Adipose tissue (tissue), 3 donors: ENCODE results near the gene ARHGAP26. TPM values are rescaled to one million over a fixed set of nuclear protein-coding genes. Genes with fewer than 3 reads are reported as not detected.

Experiments used
- H3K27ac ChIP-seq: one replicate; pipeline ENCODE4 v1.5.1; 2013; ENCODE audit warnings: low read depth, low read length
- WGBS, 3 donors: extraction: QIAGEN DNeasy Blood & Tissue Kit; methylation state at CpG; one replicate each; pipeline ENCODE4 v1.1.7; 2013; 5-methylcytosine and 5-hydroxymethylcytosine counted together
- polyA plus RNA-seq, 3 donors: library from polyadenylated mRNA; stranded (reverse); fragments of 200-250 nt; gene quantifications; one replicate each; pipeline ENCODE4 v1.2.3, GENCODE V29; 2013
- donor health status: healthy with polysubstance abuse.
- donor health status: Bipolar disorder and iron deficiency.
- donor health status: healthy.

Gene ARHGAP26
- polyA plus RNA-seq, 3 donors = 2.3 to 8.3 (median 6.5) TPM

- WGBS, 3 donors = 84 to 87% (median 86%) methylated on average over 4 of the region's 4 CpGs
- H3K27ac ChIP-seq = no peak overlapping the region
Measured at GRCh38 chr5:142801495-142801871, 31.3 kb downstream of the ARHGAP26 start.

- WGBS, 3 donors = 39 to 89% (median 44%) methylated on average over 11 of the region's 11 CpGs
- H3K27ac ChIP-seq = peak overlapping the region; percentile 19
Measured at GRCh38 chr5:142803428-142804125, 33.4 kb downstream of the ARHGAP26 start.

- WGBS, 3 donors = 97 to 99% (median 99%) methylated on average over 3 of the region's 3 CpGs
- no peak overlapping the region for H3K27ac ChIP-seq
Measured at GRCh38 chr5:142805339-142805738, 35.2 kb downstream of the ARHGAP26 start.

- WGBS, 3 donors = 49 to 82% (median 80%) methylated on average over 2 of the region's 2 CpGs
- H3K27ac ChIP-seq = no peak overlapping the region
Measured at GRCh38 chr5:142806841-142807267, 36.7 kb downstream of the ARHGAP26 start.

DNA sequence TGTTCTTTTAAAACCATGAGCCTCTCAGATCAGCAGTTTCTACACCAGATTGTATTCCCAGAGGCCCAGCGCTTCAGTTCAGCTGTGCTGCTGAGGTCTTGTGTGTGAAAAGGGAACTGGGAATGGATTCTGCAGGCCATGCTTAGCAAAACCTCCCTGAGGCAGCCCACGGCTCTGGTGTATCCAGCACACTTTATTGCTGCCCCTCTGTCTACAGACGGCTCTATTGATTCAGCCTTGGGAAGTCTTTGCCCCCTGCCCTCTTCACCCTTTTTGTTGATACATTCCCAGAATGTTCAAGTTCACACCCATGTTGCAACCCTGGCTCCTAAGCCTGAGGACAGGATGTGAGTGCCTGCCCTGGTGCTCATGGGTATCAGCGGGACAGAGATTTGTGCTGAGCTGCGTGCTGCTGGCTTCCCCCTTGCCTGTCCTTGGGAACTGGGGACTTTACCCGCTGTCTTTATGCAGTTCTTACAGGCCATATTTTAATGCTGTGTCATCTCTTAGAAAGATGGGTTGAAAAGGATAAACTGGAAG lies 37.3 kb downstream of the ARHGAP26 start:
- 61 to 77% (median 61%) methylated on average over 6 of the region's 6 CpGs for WGBS, 3 donors
- no peak overlapping the region for H3K27ac ChIP-seq

DNA sequence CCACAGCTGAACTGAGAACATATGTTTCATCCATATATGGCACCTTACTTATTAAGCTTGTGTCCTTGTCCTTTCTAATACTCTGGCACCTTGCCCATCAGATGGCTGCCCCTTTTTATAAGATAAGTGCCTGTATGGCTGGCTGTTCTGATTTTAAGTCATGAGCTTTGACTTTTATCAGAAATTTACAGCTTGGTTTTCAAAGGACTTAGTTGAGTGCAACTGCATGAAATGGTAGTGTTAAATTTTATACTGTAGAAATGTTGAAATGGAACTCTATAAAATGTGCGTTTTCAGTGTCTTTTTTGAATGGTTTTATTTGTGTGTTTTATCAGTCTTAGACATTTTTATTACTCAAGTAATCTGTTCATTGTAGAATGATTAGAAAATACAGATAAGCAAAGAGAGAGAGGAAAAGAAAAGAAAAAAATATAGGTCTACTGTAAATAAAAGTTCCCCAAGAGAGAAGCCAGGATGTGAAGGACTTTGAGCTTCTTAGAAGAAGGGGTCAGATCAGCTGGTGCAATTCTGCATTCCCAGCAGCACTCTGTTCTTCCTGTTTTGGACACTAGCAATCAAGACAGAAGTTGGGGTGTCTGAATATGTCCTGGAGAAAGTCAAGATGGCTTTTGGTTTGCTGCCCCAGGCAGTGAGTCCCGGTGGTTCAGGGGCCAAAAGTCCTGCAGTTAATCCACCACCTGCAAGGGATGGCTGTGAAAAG lies 38.9 kb downstream of the ARHGAP26 start:
- H3K27ac ChIP-seq = no peak overlapping the region
- 52 to 82% (median 70%) methylated on average over 2 of the region's 2 CpGs for WGBS, 3 donors

DNA sequence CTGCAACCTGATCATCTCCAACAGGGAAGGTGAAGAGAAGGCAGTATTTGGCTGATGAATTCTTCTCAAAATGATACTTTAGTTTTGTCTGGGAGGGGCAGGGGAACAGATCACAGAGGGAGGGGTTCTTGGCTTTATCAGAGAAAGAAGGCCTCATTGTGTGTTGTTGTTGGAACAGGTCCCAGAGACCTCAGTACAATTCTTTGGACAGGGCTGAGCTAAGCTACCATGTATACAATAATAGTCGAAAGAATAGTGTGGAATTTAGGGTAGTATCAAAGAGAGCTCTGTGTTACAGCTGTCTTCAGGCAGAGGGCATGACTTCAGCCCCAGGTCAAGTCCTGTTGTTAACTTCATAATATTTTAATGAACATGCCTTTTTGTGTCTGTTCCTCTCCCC lies 39.9 kb downstream of the ARHGAP26 start:
- H3K27ac ChIP-seq = no peak overlapping the region
- 57 to 77% (median 65%) methylated on average over 1 of the region's 1 CpG for WGBS, 3 donors

DNA sequence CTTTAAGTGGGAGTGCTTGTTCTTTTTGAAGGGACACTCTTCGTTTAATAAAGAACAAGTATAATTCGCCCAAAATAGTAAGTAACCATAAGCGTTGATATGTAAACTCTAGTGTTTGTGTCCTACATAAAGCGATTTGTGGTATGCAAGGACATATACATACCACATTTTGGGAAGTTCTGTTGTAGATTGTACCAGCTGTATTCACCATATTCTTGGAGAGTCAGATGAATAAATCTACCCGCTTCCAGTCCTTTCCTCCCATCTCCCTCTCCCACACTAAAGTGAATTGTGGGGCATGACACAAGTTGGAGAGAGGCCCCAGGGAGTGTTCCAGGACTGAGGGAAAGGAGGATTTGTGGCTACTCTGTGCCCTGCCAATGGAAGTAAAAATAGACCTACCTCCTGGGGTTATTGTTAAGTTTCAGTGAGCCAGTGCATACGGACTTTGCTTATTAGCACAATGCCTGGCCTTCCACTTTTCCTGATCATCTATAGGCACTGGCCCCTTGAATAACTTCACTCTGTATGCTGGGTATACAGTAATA lies 40.6 kb downstream of the ARHGAP26 start:
- no peak overlapping the region for H3K27ac ChIP-seq
- WGBS, 3 donors = 87 to 92% (median 90%) methylated on average over 6 of the region's 6 CpGs

GRCh38 chr5:142811866-142812557 lies 41.8 kb downstream of the ARHGAP26 start:
- 61 to 85% (median 66%) methylated on average over 10 of the region's 10 CpGs for whole genome bisulfite sequencing, 3 donors

GRCh38 chr5:142813220-142813619 lies 43.0 kb downstream of the ARHGAP26 start:
- 95 to 100% (median 97%) methylated on average over 3 of the region's 3 CpGs for WGBS, 3 donors
- H3K27ac ChIP-seq = no peak overlapping the region

More at GRCh38 chr5:142811866-142812557, 41.8 kb downstream of the ARHGAP26 start:
- no peak overlapping the region for H3K27ac ChIP-seq

GRCh38 chr5:142814122-142814521 lies 43.9 kb downstream of the ARHGAP26 start:
- 20 to 74% (median 26%) methylated on average over 3 of the region's 3 CpGs for WGBS, 3 donors
- no peak overlapping the region for H3K27ac ChIP-seq

DNA sequence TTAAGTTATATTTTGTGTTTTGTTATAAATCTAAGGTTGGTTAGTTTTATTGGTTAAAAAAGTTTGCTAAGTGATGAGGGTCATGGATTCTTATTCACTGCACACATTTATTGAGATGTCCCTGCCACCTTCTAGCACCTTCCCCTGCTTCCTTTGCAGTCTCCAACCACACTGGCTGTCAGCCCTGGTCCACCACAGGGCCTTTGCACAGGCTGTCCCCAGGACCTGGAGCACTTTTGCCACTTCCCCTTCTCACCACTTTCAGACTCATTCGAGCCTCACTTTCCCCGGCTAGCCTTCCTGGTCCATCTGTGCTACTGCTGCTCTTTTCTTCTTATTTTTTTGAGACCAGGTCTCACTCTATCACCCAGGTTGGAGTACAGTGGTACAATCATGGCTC lies 45.3 kb downstream of the ARHGAP26 start:
- 95 to 96% (median 95%) methylated on average over 2 of the region's 2 CpGs for WGBS, 3 donors
- H3K27ac ChIP-seq = no peak overlapping the region

DNA sequence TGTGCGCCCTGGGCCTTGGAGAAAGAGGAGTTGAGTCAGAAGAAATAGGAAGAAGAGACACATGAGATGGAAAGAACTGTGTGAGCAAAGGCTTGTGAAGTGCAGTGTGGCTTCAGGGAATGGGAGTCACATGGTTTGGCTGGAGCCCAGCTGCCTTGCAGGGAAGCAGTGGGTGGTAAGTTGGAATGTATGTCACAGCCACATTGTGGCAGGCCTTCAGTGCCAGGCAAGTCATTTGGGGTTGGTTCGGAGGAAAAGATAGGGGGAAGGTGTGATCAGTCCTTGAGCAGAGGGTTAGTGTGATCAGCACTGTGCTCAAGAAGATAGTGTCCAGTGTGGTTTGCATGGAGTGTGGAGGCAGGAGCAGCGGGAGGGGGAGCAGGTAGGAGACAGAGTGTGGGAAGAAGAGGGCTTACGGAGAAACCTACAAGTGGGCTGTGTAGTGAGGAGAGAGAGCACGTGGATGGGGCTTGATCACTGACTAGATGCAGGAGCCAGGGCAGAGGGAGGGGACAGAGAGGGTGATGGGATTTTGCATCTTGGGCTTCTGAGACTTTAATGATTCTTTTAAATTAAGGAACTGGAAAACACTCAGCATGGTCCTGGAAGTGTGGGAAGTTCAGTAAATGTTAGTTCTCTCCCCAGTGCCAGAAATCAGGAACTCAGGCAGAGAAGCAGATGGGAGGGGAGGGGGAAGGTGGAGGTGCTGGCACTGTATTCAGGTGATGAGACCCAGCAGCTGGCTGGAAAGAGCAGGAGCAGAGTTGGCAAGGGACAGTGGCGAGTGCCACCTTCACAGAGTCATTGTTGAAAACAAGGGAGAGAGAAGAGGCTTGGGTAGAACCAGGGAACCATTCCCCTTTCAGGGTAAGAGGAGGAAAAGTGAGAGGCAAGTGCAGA lies 46.6 kb downstream of the ARHGAP26 start:
- 88 to 93% (median 90%) methylated on average over 6 of the region's 6 CpGs for WGBS, 3 donors
- H3K27ac ChIP-seq = no peak overlapping the region

- 51 to 69% (median 67%) methylated on average over 3 of the region's 3 CpGs for WGBS, 3 donors
- no peak overlapping the region for H3K27ac ChIP-seq
Measured at GRCh38 chr5:142817949-142818431, 47.8 kb downstream of the ARHGAP26 start.

GRCh38 chr5:142819292-142819691 lies 49.1 kb downstream of the ARHGAP26 start:
- no peak overlapping the region for H3K27ac ChIP-seq

DNA sequence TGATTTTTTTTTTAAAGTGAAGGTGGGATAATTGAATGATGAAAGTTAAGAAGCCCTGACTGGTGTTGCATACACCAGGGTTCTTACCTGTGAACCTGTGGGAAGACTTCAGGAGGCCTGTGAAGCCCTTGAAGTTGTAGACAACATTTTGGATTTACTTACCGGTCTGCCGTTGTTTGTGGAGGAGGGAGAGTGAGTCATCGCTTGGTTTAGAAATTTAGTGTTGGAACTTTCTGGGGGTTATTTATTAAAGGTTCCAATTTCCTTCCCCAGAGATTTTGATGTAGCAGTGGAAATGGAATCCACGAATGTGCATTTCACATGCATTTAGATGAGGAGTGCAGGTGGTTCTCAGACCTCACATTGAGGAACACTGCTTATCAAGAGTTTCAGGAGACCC lies 49.6 kb downstream of the ARHGAP26 start:
- 29 to 77% (median 44%) methylated on average over 4 of the region's 4 CpGs for WGBS, 3 donors
- no peak overlapping the region for H3K27ac ChIP-seq

- no peak overlapping the region for H3K27ac ChIP-seq
- WGBS, 3 donors = 92 to 98% (median 97%) methylated on average over 5 of the region's 5 CpGs
Measured at GRCh38 chr5:142820447-142820846, 50.3 kb downstream of the ARHGAP26 start.
